ENCODE data around the gene BRI3. TPM values are rescaled to one million over a fixed set of nuclear protein-coding genes. Genes with fewer than 3 reads are reported as not detected.

Gene BRI3
- polyA plus RNA-seq, 1 donor (not counting 4 experiments of a cell fraction or from before 2014, with no cell fraction given) = 121 TPM

- no peaks in the 10 kb centered on the region for H3K9me3 ChIP-seq (ENCODE audit: control insufficient read depth, low read depth, low read length)
- DNase-seq (ENCODE audit: low read depth, low spot score) (no peak), FAIRE-seq (no peak)
- no peaks in the 10 kb centered on the region for H3K27me3 ChIP-seq (ENCODE audit: control insufficient read depth, extremely low read depth, insufficient read depth, low read length)
- H3K27ac ChIP-seq (ENCODE audit: control insufficient read depth, insufficient read depth, low read length) = no peak overlapping the region
- dilution Hi-C loops (cut with MboI; ENCODE audit: extremely low pct_ligation_motif_present, low sequenced_read_pairs) = no loop called here
- no peak overlapping the region for H3K4me3 ChIP-seq (ENCODE audit: control insufficient read depth in 2 of 3, extremely low read depth in 1 of 3, insufficient read depth in 2 of 3, low read depth in 1 of 3, low read length in 3 of 3)
- H3K9me1 ChIP-seq (ENCODE audit: control insufficient read depth, extremely low read depth, insufficient read depth, low read length) = no peaks in the 10 kb centered on the region
- H3K36me3 ChIP-seq (ENCODE audit: control insufficient read depth in 2 of 2, extremely low read depth in 1 of 2, insufficient read depth in 2 of 2, low read length in 2 of 2) = peaks cover 0 to 2% of the 10 kb centered on the region in 2 experiments
- H3K4me1 ChIP-seq (ENCODE audit: control insufficient read depth, extremely low read depth, insufficient read depth, low read length) = no peaks in the 10 kb centered on the region
- TF ChIP-seq, protein P1, sequence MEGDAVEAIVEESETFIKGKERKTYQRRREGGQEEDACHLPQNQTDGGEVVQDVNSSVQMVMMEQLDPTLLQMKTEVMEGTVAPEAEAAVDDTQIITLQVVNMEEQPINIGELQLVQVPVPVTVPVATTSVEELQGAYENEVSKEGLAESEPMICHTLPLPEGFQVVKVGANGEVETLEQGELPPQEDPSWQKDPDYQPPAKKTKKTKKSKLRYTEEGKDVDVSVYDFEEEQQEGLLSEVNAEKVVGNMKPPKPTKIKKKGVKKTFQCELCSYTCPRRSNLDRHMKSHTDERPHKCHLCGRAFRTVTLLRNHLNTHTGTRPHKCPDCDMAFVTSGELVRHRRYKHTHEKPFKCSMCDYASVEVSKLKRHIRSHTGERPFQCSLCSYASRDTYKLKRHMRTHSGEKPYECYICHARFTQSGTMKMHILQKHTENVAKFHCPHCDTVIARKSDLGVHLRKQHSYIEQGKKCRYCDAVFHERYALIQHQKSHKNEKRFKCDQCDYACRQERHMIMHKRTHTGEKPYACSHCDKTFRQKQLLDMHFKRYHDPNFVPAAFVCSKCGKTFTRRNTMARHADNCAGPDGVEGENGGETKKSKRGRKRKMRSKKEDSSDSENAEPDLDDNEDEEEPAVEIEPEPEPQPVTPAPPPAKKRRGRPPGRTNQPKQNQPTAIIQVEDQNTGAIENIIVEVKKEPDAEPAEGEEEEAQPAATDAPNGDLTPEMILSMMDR (optimal IDR thresholded peaks at IDR 0.05 in 1 of 3, IDR thresholded peaks at IDR 0.05 in 1 of 3, conservative IDR thresholded peaks at IDR 0.05 in 1 of 3; ENCODE audit: extremely low read depth in 1 of 3, insufficient read depth in 2 of 3, low read length in 3 of 3) = no peak
- no peak for TF ChIP-seq EZH2 (IDR thresholded peaks at IDR 0.05; ENCODE audit: low read length)
- no peaks in the 10 kb centered on the region for H3K79me2 ChIP-seq (ENCODE audit: control insufficient read depth, insufficient read depth, low read length)
- H2AFZ ChIP-seq (ENCODE audit: control insufficient read depth, low read length) = no peak overlapping the region
- H3K4me2 ChIP-seq (ENCODE audit: control insufficient read depth, extremely low read depth, insufficient read depth, low read depth, low read length) = no peak overlapping the region
- H4K20me1 ChIP-seq (ENCODE audit: control insufficient read depth, extremely low read depth, insufficient read depth, low read length) = no peaks in the 10 kb centered on the region
- no peak overlapping the region for H3K9ac ChIP-seq (ENCODE audit: control insufficient read depth, extremely low read depth, insufficient read depth, low read length)
Observed at GRCh38 chr7:98234429-98235147, 46.9 kb upstream of the BRI3 start.

- Histone ChIP-seq H3K9me1 (ENCODE audit: control insufficient read depth, extremely low read depth, insufficient read depth, low read length) (no peaks in the 10 kb centered on the region), H3K9me3 (ENCODE audit: control insufficient read depth, low read depth, low read length) (no peaks in the 10 kb centered on the region), H3K79me2 (ENCODE audit: control insufficient read depth, insufficient read depth, low read length) (no peaks in the 10 kb centered on the region), H3K27ac (ENCODE audit: control insufficient read depth, insufficient read depth, low read length) (no peak overlapping the region), H3K27me3 (ENCODE audit: control insufficient read depth, extremely low read depth, insufficient read depth, low read length) (no peaks in the 10 kb centered on the region), H3K4me2 (ENCODE audit: control insufficient read depth, extremely low read depth, insufficient read depth, low read depth, low read length) (no peak overlapping the region), H3K4me1 (ENCODE audit: control insufficient read depth, extremely low read depth, insufficient read depth, low read length) (no peaks in the 10 kb centered on the region), H2AFZ (ENCODE audit: control insufficient read depth, low read length) (no peak overlapping the region), H3K9ac (ENCODE audit: control insufficient read depth, extremely low read depth, insufficient read depth, low read length) (no peak overlapping the region), H4K20me1 (ENCODE audit: control insufficient read depth, extremely low read depth, insufficient read depth, low read length) (no peaks in the 10 kb centered on the region), H3K36me3 (ENCODE audit: control insufficient read depth in 2 of 2, extremely low read depth in 1 of 2, insufficient read depth in 2 of 2, low read length in 2 of 2) (peaks cover 2 to 3% of the 10 kb centered on the region in 2 experiments), H3K4me3 (ENCODE audit: control insufficient read depth in 2 of 3, extremely low read depth in 1 of 3, insufficient read depth in 2 of 3, low read depth in 1 of 3, low read length in 3 of 3) (no peak overlapping the region)
- no peak for FAIRE-seq
- DNase-seq (ENCODE audit: low read depth, low spot score) = no peak
- dilution Hi-C loops (cut with MboI; ENCODE audit: extremely low pct_ligation_motif_present, low sequenced_read_pairs) = no loop called here
- TF ChIP-seq, protein P1 (optimal IDR thresholded peaks at IDR 0.05 in 1 of 3, IDR thresholded peaks at IDR 0.05 in 1 of 3, conservative IDR thresholded peaks at IDR 0.05 in 1 of 3; ENCODE audit: extremely low read depth in 1 of 3, insufficient read depth in 2 of 3, low read length in 3 of 3) = no peak
- TF ChIP-seq EZH2 (IDR thresholded peaks at IDR 0.05; ENCODE audit: low read length) = no peak
Observed at GRCh38 chr7:98235901-98236300, 45.6 kb upstream of the BRI3 start.
